ENCODE results near the gene GRID2.

GRCh38 chr4:93448691-93449293 lies 1145.0 kb downstream of the GRID2 start:
- no peak for TF ChIP-seq CTCF (IDR thresholded peaks at IDR 0.05)
- TF ChIP-seq POLR2A (IDR thresholded peaks at IDR 0.05), result no peak
